GDM1 (cell line): ENCODE data around the gene DTHD1.
A peak's percentile ranks its signal among the peaks of the same experiment; 100 is the strongest.

Experiments used
- DNase-seq: peaks from one replicate; lab custom pipeline; 2025; lab: John Stamatoyannopoulos, UW

The DTHD1 gene

GRCh38 chr4:36269533-36270173 lies 11.8 kb upstream of the DTHD1 start:
- DNase-seq, result no peak

DNA sequence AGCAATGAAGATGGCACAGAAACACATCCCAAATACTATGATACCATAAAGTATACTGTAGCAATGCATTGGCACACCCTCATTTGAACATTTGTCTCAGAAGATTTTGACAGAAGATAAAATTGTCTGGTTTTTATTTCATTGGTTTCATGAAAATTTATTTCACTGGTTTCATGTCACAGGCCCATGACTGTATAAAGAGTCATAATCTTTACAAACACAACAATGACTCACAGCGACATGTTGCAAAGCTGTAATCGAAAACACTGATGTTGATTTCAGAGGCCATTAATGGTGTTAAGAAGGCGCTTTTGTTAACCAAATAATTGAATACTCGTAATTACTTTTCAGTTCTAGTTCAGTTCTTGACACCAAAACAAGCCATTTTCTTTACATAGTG lies 8.1 kb upstream of the DTHD1 start:
- DNase-seq, result no peak

GRCh38 chr4:36274158-36274557 lies 7.3 kb upstream of the DTHD1 start:
- no peak for DNase-seq

DNA sequence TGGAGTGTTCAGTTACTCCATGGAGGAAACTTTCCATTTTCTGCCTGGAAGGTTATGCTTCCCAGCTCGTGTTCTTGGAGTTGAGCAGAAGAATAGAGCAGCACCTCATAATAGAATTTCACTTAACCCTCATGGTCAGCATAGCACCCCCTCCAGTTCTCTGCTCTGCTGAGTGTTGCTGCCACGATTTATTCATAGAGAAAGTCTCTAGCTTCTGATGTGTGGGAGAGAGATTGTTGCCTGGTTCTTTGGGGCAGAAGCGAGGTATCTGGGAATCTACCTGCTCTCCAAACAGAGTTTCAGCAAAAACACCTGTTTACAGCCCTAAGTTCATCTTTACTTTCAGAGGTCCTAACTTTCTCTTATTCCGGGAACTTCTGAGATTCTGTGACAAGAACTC lies 3.9 kb upstream of the DTHD1 start:
- DNase-seq, result no peak

DNA sequence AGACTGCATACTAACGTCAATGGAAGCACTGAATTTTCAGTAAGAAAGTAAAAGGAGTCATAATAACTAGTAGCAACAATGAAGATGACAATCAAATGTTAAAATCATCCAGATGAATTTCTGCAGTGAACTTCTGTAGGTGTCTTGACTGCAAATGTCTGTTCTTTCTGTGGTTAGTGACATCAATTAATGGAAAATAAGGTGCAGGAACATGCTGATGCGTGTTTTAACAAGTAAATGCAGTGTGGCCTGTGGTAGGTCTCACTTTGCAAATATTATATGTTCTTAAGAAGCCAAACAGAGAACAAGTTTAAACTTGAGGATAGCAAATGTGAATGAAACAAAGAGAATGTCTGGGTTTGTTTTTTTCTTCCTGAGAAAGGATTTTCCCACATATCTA lies 2.6 kb upstream of the DTHD1 start:
- no peak for DNase-seq

DNA sequence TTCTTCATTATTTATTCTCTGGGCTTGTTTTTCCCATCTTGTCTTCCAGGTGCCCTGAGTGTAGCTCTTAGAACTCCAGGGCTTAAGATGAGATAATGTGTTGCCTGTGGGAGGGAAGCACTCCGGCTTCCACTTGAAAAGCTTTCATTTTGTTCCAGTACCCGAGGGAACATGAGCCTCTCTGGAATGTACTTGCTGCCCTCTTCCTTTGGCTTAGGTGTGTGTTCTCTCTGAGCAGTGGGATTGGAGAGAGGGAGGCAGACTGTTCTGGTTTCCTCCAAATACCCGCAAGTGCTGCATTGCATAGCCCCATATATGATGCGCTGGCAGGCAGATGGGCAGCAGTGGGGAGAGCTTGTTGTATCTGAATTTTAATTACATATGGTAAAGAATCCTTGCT lies 861 bp upstream of the DTHD1 start:
- no peak for DNase-seq

- DNase-seq, result no peak
These were observed 1.2 kb downstream of the DTHD1 start for GRCh38 chr4:36282503-36283030.

GRCh38 chr4:36283912-36284465 lies 2.6 kb downstream of the DTHD1 start:
- DNase-seq, result no peak

DNA sequence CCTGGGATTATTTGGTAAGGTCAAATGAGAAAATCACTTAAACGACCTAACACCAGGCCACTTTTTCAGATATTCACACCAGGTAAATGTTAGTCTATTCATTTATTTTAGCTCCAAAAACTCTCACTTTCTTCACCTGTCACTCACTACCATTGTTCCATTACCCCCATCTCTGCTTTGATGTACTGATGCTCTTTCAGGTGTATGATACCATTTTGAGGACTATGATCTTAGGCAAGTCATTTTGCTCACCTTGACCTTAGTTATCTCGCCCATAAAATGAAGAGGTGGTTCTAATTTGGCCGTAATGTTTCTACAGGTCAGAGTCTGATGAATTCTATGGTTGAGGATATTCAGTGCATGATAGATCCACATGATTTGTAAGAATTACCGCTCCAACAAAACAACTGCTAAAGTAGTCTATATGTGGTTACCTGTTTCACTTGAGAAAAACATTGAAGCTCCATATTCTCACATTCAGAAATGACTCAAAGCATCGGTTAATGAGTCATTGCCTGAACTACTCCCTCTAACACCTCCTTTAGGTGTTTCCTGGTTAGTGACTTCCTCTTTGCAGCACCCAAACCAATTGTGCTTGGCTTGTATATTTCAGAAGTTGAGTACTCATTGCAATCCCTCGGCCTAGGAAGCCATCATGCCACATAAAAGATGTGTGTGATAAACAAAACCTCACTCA lies 4.5 kb downstream of the DTHD1 start:
- peak; percentile 65 for DNase-seq

DNA sequence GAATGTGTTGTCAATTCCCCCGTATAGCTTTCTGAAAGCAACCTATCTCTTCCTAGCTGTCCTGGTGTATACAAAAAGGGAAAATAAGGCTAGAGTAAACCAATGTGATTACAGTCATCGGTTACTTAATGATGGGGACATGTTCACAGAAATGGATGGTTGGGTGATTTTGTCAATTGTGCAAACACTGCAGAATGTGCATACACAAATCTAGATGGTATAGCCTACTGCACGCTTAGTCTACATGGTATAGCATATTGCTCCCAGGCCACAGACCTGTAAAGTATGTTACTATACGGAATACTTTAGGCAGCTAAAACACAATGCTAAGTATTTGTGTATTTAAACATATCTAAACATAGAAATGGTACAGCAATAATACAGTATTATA lies 5.1 kb downstream of the DTHD1 start:
- no peak for DNase-seq

DNA sequence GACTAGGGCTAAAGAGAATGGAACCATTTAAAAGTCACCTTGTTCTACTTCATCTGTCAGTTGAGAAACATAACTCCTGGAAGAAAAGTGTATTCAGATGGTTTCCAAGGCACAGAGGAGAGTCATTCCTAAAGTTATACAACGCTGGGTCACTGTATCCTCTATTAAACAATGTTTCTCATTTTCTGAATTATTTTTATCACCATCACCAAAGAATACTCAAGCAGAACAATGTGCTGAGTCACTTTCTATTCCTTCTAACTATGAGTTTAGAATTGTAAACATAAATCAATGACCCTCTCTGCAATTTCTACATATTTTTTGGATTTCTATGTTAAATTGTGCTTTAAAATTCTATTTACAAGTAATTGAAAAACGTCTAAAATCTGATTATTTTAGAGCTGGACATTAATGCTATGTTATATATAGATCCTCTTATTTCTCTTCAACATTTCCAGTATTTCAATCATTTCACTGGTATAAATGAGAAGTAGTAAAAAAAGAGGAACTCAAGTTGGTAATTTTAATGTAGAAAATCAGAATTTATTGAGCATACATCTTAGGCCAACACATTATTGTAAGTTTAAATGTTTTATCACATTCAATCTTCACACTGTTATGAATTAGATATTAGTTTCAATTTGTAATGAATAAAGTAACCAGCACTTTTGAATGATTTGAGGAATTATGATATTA lies 7.5 kb downstream of the DTHD1 start:
- no peak for DNase-seq

- no peak for DNase-seq
These were observed 9.2 kb downstream of the DTHD1 start for GRCh38 chr4:36290641-36291040.

GRCh38 chr4:36292556-36293188 lies 11.3 kb downstream of the DTHD1 start:
- DNase-seq, result no peak

- no peak for DNase-seq
These were observed 19.7 kb downstream of the DTHD1 start for GRCh38 chr4:36301127-36301526.

- peak; percentile 50 for DNase-seq
These were observed 22.2 kb downstream of the DTHD1 start for GRCh38 chr4:36303426-36304137.

DNA sequence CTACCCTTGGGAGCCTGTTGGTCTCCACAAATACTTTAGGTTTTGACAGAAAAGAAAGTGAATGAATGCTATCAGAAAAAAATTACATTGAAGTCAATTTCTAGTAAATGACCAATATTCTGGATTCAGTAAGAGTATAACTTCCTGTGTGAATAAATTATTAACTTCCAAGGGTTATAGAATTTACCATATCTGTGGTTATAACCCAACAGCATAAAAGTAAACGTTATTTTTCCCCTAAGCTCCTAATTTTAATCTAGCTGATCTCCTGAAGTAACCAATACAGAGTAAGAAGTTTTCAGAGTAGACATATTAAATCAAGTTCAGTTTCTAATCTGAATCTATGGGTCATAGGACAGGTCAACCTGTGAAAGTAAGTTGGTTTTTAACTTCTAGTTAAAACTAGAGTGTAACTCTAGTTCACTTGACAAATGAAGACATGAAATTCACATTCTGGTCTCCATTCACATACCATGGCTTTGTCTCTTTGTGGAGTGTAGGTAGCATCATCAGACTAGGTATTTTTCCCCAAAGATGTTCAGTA lies 22.8 kb downstream of the DTHD1 start:
- DNase-seq, result no peak

DNA sequence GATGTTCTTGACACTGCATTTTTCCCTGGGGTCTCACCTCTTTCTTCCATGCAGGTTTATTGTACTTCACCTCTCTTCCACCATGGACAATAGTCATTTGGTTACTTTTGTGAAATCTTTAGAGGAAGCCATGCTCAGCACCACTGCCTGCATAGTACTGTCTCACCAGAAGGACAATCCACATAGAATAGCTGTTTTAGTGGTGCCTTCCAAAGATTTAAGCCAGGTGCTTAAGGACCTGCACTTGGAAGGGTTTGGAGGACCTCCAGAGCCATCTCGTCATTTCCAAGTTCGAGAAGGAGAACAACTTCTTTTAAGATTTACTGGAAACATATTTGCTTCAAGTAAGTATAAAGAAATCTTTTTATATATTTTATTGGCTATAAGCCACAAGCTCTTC lies 26.7 kb downstream of the DTHD1 start:
- no peak for DNase-seq

- no peak for DNase-seq
These were observed 28.8 kb downstream of the DTHD1 start for GRCh38 chr4:36310216-36310615.

- DNase-seq, result peak; percentile 87
These were observed 29.4 kb downstream of the DTHD1 start for GRCh38 chr4:36310793-36311192.

GRCh38 chr4:36312511-36312910 lies 31.1 kb downstream of the DTHD1 start:
- no peak for DNase-seq

GRCh38 chr4:36313301-36313700 lies 31.9 kb downstream of the DTHD1 start:
- DNase-seq, result no peak
